GM18909 (cell line): ENCODE results near the gene BCLAF3.

Experiments
- ATAC-seq: cut with Tn5 transposase; IDR thresholded peaks from one replicate; pipeline ENCODE4 v1.9.1; 2021; ENCODE audit warnings: mild to moderate bottlenecking; ENCODE audit not compliant: unreplicated experiment, poor library complexity

Gene BCLAF3

DNA sequence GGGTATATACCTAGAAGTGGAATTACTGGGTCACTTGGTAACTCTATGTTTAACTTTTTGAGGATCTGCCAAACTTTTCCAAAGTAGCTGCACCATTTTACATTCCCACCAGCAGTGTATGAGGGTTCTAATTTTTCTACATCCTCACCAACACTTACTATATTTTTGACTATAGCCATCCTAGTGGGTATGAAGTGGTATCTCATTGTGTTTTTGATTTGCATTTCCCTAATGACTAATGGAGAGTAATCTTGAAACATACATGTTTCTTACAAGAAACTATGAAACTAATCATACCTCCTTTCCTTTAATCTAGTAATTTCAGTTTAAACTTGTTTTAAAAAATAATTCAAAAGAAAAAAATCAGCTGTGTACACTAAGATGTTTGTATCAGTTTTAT lies 17.9 kb downstream of the BCLAF3 start:
- no peak for ATAC-seq

- no peak for ATAC-seq
Observed at GRCh38 chrX:19968276-19968675, 22.6 kb downstream of the BCLAF3 start.

GRCh38 chrX:19966056-19966455 lies 24.8 kb downstream of the BCLAF3 start:
- ATAC-seq, result no peak

GRCh38 chrX:19964017-19964710 lies 26.7 kb downstream of the BCLAF3 start:
- peak; percentile 82 for ATAC-seq

DNA sequence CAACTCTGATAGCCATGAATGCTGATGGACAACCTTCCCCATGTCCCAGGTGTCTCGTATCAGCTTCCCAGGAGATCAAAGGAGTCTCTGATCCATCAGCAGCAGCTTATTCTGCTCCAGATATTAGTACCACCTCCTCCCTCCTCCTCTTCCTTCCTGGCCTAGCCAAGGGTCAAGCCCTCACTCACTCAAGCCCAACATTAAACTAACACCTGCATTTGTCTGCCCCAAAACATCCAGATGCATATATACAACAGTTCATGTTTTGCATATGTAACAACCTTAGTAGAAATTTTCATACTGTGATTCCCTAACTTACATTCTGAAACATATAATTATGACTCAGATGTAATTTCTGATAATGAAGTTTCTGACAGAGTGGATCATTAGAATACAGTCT lies 29.9 kb downstream of the BCLAF3 start:
- no peak for ATAC-seq

DNA sequence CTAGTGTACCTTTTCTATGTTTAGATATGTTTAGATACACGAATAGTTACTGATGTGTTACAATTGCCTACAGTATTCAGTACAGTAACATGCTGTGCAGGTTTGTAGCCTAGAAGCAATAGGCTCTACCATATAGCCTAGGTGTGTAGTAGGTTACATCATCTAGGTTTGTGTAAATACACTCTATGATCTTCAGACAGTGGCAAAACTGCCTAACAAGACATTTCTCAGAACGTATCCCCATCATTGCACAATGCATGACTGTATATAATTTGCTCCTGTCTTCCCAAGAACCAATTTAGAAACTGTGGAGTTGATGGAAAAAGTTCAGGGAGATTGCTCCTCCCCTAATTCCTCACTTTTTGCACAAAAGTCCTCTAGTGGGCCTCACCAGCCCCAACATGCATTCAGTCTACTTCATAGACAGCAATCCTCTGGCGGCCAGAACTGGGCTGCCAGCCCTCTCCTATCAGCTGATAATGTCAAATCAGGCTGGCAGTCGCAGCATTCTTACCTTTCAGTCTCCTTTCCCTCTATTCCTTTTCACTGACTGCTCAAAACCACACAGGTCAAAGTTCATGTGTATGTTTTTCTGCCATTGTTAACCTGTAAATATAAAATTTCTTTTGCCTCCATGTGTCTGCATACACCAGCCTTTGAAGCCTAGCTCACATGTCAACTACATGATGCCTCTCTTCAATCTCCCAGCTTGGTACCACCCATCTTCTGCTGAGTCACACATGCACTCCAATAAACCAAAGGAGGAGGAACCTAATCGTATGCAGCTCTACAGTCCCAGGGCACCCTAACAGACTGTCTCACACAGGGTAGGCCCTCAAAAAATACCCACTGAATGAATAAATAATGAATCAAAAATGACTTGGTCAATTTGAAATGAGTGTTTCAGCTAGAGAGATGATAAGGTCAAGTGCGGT lies 32.0 kb downstream of the BCLAF3 start:
- no peak for ATAC-seq

DNA sequence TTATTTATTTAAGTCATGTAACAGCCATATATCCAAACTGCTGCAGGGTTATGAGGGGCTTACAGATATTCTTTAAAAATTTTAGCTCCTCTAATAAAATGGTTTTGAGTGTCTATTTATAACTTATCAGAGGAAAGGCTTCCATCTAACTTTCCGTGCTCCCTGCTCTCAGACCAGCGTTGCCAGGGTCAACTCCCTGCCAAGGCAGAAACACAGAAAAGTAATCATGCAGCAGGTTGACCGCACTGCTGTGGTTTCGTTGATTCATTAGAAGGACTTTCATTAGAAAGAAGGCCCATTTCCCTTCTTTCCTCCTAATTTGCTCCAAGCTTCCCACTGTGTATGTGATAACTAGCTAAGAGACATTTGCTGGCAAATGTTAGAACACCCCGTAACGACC lies 33.9 kb downstream of the BCLAF3 start:
- no peak for ATAC-seq

- no peak for ATAC-seq
Observed at GRCh38 chrX:19956306-19956705, 34.6 kb downstream of the BCLAF3 start.

- no peak for ATAC-seq
Observed at GRCh38 chrX:19955306-19955705, 35.6 kb downstream of the BCLAF3 start.

DNA sequence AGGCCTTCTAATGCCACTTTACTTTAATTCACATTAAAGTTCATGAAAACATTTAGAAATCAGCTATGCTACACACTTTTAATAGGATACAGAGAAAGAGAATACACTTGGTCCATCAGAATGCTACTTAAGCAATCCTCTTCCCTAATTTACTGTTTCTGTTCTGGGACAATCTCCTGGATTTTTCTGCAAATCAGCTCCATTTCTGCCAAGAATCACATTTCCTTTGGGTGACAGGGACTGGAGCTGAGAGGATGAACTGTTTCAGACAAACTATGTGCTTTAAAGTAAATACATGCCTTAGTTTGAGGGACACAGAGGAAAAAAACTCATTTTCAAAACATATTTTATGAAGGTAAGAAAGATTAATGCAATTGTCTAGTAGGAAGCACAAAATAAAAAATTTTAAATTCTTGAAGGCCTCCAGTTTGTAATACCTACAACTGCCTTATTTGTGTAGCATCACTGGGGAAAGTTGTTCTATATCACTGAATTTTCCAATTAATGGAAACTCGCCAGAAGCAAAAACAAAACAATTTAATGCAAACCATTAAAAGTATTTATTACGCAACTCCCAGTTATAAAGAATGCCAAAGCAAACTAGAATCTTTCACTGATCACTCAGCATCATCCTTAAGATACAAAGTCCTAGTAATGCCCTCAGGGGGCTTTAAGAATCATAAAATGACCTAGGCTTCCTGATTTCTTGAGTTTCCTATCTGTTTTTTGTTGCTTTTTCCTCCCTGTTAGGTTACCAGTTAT lies 36.3 kb downstream of the BCLAF3 start:
- ATAC-seq, result no peak

DNA sequence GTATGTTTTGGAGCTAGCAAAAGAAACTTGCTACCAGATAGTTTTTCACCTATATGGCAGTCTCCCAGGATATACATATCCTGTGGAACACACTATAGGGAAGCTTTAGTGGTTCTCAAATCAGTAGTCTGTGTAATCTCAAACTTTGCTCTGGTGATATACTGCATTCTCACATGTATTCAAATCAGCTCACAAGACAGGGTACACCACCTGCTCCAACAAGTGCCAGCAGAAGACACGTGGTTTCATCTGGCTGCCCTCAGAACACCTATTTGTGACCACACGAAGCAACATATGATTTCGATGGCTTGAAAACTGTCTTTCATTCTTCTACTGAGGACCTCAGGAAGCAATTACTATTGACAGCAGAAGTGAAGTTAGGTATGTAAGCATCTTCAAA lies 37.7 kb downstream of the BCLAF3 start:
- no peak for ATAC-seq

DNA sequence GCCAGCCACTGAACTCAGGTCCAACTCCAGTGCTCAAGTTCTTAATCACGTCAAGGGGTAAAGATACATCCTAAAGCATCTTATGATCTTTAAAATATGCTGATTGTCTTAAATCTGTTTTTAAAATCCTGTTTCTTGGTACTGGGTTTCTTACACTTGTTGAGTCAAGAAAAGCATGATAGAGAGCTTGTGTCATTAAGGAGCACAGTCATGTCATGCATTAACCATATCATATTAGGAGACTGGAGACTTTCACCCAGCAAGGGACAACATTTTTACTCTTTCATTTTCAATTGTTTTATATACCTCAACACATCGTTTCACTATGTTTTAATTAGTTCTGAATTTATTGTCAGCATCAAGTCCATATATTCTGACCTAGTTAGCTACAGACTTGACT lies 41.5 kb downstream of the BCLAF3 start:
- no peak for ATAC-seq

- ATAC-seq, result no peak
Observed at GRCh38 chrX:19947612-19948011, 43.2 kb downstream of the BCLAF3 start.
